ENCODE results near the gene NFIX. TPM values are rescaled to one million over a fixed set of nuclear protein-coding genes. Genes with fewer than 3 reads are reported as not detected.
A peak's percentile ranks its signal among the peaks of the same experiment; 100 is the strongest.

Gene NFIX
- total and polyA plus RNA-seq, 2 donors, result 83.5 to 88.6 TPM

DNA sequence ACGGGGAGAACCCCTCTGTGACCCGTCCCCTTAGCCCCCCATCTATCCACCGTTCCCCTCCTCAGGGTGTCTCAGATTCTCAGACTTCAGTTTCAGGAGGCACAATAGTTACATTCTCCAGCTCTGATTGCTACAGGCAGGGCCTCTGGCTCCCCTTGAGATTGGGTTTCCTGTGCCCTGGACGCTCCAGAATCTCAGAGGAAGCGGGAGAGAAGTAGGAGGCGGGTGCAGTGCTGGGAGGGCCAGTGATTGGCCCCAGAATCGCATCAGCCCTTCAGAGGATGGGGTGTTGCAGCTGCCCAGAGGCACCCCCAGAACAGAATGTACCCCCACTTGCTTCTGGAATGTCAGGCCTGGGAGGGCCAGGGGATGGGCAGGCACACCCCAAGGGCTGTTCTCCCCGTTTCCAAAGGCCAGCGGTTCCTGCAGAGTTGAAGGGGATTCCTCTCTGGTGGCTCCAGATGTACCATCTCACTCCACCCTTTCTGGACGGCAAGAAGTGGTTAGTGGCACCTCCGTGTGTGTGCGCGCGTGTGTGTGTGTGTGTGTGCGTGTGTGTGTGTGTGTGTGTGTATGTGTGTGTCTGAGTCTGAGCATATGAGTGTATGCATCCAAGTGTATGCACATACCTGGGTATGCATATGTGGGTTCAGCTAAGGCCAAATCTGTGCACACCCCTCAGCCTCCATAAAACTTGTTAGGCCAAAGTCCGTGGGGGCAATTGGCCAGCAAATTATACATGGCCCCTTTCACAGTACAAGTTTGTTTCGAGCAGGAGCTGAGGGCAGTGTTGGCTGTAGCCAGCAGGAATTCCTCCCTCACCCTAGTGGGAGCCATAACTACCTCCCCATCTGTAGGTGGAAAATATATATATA is 71.9 kb downstream of the NFIX start:
- WGBS, result 59% methylated on average over 17 of the region's 17 CpGs
- no peak for DNase-seq (ENCODE audit: extremely low spot score)
- no peak overlapping the region for H3K27ac ChIP-seq (ENCODE audit: low read depth)
- no peaks in the 10 kb centered on the region for H3K36me3 ChIP-seq (ENCODE audit: insufficient read depth)
- no peak overlapping the region for H3K4me3 ChIP-seq (ENCODE audit: low read depth, low read length)
- H3K4me1 ChIP-seq (ENCODE audit: insufficient read depth), result no peaks in the 10 kb centered on the region

- Histone ChIP-seq H3K36me3 (ENCODE audit: insufficient read depth) (no peaks in the 10 kb centered on the region), H3K4me3 (ENCODE audit: low read depth, low read length) (no peak overlapping the region), H3K27ac (ENCODE audit: low read depth) (no peak overlapping the region), H3K4me1 (ENCODE audit: insufficient read depth) (no peaks in the 10 kb centered on the region)
- WGBS, result 63% methylated on average over 6 of the region's 6 CpGs
- DNase-seq (ENCODE audit: extremely low spot score), result no peak
Measured at GRCh38 chr19:13068085-13068846, 73.0 kb downstream of the NFIX start.

DNA sequence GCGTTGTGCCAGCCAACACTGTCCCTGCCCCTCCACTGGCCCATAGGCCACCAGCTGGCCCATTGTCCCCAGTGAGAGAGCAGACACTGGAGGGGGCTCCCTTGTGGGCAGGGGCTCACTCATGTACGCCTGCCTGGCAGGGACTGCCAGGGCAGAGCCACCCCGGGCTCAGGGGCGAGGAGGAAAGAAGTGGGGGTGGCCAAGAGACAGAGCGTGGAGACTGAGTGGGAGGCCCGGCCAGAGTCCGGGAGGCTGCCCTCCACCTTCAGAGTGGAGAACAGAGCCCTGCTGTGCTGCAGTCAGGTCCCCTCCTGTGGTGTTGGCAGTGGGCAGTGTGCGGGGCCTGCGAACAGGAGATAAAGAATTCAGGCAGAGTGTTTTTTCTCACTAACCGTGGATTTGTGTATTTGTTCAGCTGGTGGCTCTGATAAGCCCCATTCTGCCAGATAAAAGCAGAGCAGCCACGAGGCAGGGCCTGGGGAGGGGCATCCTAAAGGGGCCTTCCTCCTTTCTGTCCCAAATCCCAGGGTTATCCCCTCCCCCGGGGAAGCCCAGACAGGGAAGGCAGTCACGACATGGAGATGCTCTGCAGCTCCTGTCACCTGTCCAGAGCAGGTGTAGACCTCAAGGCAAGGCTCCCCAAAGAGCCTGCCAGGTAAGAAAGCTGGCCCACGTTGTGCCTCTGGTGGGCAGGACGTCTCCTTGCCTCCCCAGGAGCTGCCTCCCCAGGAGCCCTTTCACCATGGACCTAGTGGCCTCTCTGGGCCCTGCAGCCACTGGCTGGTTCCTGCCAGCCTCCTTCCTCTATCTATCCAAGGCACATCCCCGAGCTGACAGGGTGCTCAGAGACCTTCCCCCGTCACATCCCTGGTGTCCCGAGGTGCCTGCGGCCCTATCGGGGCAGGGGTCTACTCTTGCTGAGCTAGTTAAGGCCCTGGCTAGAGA is 74.4 kb downstream of the NFIX start:
- Histone ChIP-seq H3K4me1 (ENCODE audit: insufficient read depth) (no peaks in the 10 kb centered on the region), H3K4me3 (ENCODE audit: low read depth, low read length) (no peak overlapping the region), H3K27ac (ENCODE audit: low read depth) (no peak overlapping the region), H3K36me3 (ENCODE audit: insufficient read depth) (no peaks in the 10 kb centered on the region)
- DNase-seq (ENCODE audit: extremely low spot score), result no peak
- 47% methylated on average over 20 of the region's 20 CpGs for WGBS

GRCh38 chr19:13070425-13071140 is 75.3 kb downstream of the NFIX start:
- Histone ChIP-seq H3K36me3 (ENCODE audit: insufficient read depth) (no peaks in the 10 kb centered on the region), H3K4me1 (ENCODE audit: insufficient read depth) (no peaks in the 10 kb centered on the region), H3K4me3 (ENCODE audit: low read depth, low read length) (no peak overlapping the region), H3K27ac (ENCODE audit: low read depth) (no peak overlapping the region)
- no peak for DNase-seq (ENCODE audit: extremely low spot score)
- WGBS, result 86% methylated on average over 32 of the region's 32 CpGs

DNA sequence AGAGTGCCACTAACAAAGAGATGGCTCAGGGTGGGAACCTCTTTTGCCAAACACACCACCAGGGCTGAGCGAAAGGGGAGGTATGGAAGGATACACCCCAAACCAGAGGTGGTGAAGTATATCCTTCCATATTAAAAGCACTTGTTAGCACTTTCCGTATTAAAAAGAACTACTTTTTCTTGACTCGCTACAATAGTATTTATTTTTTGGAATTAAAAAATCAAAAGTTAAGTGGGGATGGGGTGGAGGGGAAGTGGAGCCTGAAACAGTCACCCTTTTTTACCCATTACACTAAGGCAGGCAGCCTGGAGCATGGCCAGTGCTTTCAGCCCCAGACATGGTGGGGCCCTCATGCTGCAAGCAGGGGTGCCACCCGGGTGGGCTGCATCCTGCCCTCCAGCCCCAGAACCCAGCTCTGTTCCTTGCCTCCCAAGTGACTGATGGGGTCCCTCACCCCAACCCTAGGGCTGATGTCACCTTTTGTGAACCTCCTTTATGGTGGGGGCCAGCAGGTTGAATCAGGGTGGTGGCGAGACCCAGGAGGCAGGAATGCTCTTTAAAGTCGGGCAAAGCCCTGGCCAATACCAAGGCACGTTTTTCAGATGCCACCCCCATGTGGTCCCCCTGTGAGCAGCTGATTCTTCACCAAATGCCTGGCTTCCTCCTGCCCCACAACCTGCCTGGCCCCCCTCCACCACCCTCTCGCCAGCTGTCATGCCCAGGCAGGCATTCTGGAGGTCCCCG is 76.3 kb downstream of the NFIX start:
- DNase-seq (ENCODE audit: extremely low spot score), result no peak
- WGBS, result 70% methylated on average over 9 of the region's 9 CpGs
- H3K4me3 ChIP-seq (ENCODE audit: low read depth, low read length), result no peak overlapping the region
- H3K4me1 ChIP-seq (ENCODE audit: insufficient read depth), result no peaks in the 10 kb centered on the region
- H3K27ac ChIP-seq (ENCODE audit: low read depth), result no peak overlapping the region
- H3K36me3 ChIP-seq (ENCODE audit: insufficient read depth), result no peaks in the 10 kb centered on the region

GRCh38 chr19:13072188-13072908 is 77.1 kb downstream of the NFIX start:
- H3K27ac ChIP-seq (ENCODE audit: low read depth), result no peak overlapping the region
- H3K36me3 ChIP-seq (ENCODE audit: insufficient read depth), result no peaks in the 10 kb centered on the region
- DNase-seq (ENCODE audit: extremely low spot score), result no peak
- no peak overlapping the region for H3K4me3 ChIP-seq (ENCODE audit: low read depth, low read length)
- no peaks in the 10 kb centered on the region for H3K4me1 ChIP-seq (ENCODE audit: insufficient read depth)
- WGBS, result 87% methylated on average over 9 of the region's 9 CpGs

DNA sequence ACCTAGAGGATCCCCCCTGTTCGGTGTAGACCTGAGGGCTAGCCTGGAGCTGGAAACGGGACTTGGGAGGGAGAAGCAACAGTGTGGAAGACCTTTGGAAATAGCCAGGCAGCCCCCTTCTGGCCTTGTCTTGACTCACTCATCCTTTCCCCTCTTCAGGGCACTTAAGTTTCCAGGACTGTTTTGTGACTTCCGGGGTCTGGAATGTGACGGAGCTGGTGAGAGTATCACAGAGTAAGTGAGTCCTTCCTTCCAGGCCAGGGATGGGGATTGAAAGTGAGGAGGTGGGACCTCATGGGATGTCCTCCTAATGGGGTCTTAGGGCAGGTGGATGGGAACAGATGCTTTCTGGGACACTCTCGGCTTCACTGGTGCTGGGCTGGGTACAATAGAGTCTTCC is 78.0 kb downstream of the NFIX start:
- DNase-seq (ENCODE audit: extremely low spot score), result no peak
- Histone ChIP-seq H3K36me3 (ENCODE audit: insufficient read depth) (no peaks in the 10 kb centered on the region), H3K4me1 (ENCODE audit: insufficient read depth) (no peaks in the 10 kb centered on the region), H3K27ac (ENCODE audit: low read depth) (no peak overlapping the region), H3K4me3 (ENCODE audit: low read depth, low read length) (no peak overlapping the region)
- WGBS, result 72% methylated on average over 5 of the region's 5 CpGs

DNA sequence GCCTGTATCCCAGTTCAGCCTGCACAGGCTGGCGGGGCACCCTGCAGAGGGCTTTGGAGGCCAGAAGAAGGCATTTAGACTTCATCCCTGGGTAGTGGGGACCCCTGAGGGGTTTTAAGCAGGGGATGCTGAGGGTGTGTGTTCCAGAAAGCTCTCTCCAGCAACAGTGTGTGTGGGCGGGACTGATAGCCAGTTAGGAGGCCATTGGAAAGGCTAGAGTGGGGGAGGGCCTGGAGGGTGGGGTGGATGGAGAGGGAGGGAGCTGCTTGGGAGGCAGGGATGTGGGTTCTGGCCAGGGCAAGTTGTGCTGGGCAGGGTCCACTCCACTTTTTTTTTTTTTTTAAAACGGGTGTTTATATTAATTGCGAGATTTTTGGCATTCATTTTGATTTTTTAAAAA is 79.1 kb downstream of the NFIX start:
- Histone ChIP-seq H3K4me1 (ENCODE audit: insufficient read depth) (peaks cover 2% of the 10 kb centered on the region), H3K27ac (ENCODE audit: low read depth) (no peak overlapping the region), H3K4me3 (ENCODE audit: low read depth, low read length) (no peak overlapping the region), H3K36me3 (ENCODE audit: insufficient read depth) (no peaks in the 10 kb centered on the region)
- DNase-seq (ENCODE audit: extremely low spot score), result no peak
- 57% methylated on average over 4 of the region's 4 CpGs for WGBS

DNA sequence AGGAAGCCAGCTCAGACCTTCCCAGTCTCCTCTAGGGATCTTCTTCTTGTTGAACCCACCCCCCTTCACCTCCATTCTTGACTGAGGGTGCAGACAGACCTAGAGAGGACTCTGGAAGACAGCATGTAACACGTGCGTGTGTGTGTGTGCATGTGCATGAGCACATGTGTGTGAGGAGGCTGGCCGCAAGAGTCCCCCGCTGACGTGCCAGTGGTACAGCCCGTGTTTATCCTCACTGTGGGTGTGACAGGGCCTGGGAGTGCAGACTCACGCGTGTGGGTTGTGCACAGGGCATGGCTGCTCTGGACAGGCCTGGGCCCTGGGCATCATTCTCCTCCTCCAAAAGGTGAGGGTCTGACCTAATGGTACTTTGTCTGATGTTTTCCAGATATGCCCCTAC is 81.0 kb downstream of the NFIX start:
- no peak overlapping the region for H3K27ac ChIP-seq (ENCODE audit: low read depth)
- 41% methylated on average over 8 of the region's 8 CpGs for WGBS
- H3K36me3 ChIP-seq (ENCODE audit: insufficient read depth), result no peaks in the 10 kb centered on the region
- H3K4me1 ChIP-seq (ENCODE audit: insufficient read depth), result peaks cover 2% of the 10 kb centered on the region
- no peak for DNase-seq (ENCODE audit: extremely low spot score)
- no peak overlapping the region for H3K4me3 ChIP-seq (ENCODE audit: low read depth, low read length)

DNA sequence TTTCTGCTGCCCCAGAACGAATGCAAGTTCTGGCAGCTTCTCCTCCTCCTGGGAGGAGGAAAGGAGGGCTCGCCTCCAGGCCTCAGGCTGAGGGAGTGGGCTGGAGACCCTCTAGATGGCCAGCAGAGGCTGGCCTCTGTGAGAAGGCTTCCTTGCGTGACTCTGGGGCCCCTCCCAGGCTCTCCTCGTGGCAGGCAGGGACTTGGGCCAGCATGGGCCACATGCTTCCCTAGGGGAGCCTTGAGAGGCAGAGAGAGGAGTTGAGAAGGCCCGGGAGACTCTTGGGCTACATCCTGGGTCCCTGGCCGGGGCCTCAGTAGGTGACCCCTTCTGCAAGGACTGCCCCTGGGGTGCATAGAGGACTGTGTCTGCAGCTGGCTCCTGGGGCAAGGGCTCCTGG is 81.5 kb downstream of the NFIX start:
- Histone ChIP-seq H3K27ac (ENCODE audit: low read depth) (no peak overlapping the region), H3K36me3 (ENCODE audit: insufficient read depth) (no peaks in the 10 kb centered on the region), H3K4me3 (ENCODE audit: low read depth, low read length) (no peak overlapping the region), H3K4me1 (ENCODE audit: insufficient read depth) (peaks cover 2% of the 10 kb centered on the region)
- WGBS, result 34% methylated on average over 6 of the region's 6 CpGs
- DNase-seq (ENCODE audit: extremely low spot score), result no peak

DNA sequence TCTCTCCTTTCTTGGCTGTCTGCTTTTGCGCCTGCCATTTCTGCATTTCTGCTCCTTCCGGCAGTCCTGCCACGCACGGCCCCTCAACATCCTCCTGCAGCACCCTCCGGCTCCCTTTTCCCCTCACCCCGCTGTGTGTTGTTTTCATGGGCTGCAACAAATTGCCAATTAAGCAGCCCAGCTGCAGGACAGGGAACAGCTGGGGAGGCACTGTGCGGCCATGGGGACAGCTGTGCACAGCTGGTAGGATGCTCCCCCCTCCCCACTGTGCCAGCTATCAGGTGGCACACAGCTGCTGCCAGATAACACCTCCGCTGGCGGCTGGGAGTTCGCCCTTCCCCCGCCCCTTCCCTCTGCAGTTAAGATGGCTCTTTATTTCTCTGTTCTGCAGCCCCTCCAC is 82.0 kb downstream of the NFIX start:
- 57% methylated on average over 11 of the region's 11 CpGs for WGBS
- DNase-seq (ENCODE audit: extremely low spot score), result no peak
- peaks cover 2% of the 10 kb centered on the region for H3K4me1 ChIP-seq (ENCODE audit: insufficient read depth)
- no peak overlapping the region for H3K27ac ChIP-seq (ENCODE audit: low read depth)
- H3K4me3 ChIP-seq (ENCODE audit: low read depth, low read length), result no peak overlapping the region
- H3K36me3 ChIP-seq (ENCODE audit: insufficient read depth), result no peaks in the 10 kb centered on the region

GRCh38 chr19:13078381-13078780 is 83.1 kb downstream of the NFIX start:
- H3K36me3 ChIP-seq (ENCODE audit: insufficient read depth), result no peaks in the 10 kb centered on the region
- H3K4me3 ChIP-seq (ENCODE audit: low read depth, low read length), result no peak overlapping the region
- WGBS, result 66% methylated on average over 10 of the region's 10 CpGs
- H3K27ac ChIP-seq (ENCODE audit: low read depth), result peak overlapping the region; percentile 67
- H3K4me1 ChIP-seq (ENCODE audit: insufficient read depth), result peaks cover 2% of the 10 kb centered on the region
- DNase-seq (ENCODE audit: extremely low spot score), result no peak
